Measurements from ENCODE around the gene ABCD3.

Gene ABCD3

DNA sequence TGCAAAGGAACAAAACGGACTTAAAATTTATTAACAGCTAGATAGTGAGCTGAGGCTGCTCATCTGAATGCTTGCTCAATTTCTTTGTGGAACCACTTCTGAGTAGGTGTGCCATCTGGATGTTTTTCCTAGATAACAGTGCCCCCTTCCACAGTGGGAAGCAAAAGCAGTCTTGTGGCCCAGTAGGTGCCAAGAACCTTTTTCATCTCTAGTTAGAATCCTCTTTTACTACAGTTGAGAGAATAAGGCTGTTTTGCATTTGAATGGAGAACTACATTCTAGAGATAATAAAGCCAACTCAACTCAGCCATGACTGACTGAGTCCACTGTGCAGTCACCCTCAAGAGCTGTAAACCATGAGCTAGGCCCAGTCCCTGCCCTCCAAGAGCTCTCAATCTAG lies 110.1 kb downstream of the ABCD3 start:
- DNase-seq = no peak

DNA sequence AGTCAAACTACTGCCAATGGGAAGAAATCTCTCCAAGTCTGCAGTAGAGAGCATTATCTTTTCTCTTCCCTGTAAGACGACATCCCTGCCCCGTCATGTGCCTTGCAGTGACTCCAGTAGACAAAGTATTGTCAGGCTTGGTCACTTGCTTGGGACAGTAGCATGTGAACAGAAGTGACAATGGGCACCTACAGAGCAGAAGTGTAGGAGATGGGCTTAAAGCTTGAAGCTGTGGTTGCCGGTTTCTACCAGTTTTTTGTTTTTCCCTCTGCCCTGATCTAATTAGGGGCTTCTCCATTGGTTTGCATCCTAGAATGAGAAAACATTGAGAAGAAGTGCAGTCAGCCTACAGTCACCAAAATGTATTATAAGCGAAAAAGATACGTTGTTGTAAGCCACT lies 110.6 kb downstream of the ABCD3 start:
- DNase-seq = no peak

GRCh38 chr1:94529416-94529815 lies 111.2 kb downstream of the ABCD3 start:
- DNase-seq = no peak

GRCh38 chr1:94530373-94530878 lies 112.2 kb downstream of the ABCD3 start:
- no peak for DNase-seq

- no peak for DNase-seq
These were observed 113.5 kb downstream of the ABCD3 start for GRCh38 chr1:94531664-94532063.

- no peak for DNase-seq
These were observed 113.9 kb downstream of the ABCD3 start for GRCh38 chr1:94532077-94532476.

DNA sequence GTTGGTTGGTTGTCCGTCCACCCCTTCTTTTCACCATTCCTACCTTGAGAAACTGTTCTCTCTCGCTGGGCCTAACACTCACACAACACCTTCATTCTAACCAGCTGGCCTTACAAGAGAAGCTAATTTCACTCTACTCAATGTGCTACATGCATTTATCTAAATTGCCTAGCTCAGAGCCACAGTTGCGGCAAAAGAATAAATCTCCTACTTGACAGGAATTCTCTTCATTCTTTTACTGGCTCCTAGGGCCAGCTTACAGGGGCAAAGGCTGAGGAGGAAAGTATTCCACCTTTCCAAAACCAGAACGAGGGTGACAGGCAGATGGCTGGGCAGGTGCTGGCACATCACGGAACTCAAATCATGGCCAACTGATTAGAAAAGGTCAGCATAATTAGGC lies 116.9 kb downstream of the ABCD3 start:
- no peak for DNase-seq

DNA sequence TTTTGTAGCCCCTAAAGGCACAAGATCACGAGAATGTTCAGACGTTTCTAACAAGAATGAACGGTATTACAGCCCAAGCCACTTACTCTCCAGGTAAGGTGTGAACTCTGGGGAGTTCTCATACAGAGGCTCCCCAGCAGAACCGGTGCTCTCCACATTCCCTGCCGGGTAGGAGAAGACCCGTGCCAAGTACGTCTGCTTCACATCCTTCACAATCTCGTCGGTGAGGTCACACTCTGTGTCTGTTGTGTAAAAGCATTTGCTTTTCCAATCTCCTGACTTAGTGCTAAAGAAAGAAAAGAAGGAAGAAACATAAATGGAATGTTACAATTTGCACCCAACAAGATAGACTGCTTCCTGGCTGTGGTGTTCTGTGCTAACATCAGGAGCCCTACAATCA lies 117.7 kb downstream of the ABCD3 start:
- no peak for DNase-seq

DNA sequence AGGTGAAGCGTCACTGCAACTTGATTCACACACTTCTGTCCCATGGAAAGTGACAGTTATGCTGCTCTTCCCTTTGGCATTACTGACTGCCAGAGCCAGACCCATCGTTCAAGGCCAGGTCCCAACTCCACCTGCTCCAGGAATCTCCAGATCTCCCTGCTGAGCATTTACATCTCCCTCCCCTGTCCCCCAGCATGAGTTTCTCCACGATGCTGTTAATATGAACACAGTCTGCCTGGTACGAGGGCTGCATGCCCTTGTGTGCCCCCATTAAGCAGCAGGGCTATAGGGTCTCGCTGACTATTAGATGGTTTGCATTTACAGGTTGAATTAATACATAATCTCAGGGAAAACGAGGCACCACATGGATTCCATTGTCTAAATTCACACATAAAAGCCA lies 119.1 kb downstream of the ABCD3 start:
- no peak for DNase-seq

DNA sequence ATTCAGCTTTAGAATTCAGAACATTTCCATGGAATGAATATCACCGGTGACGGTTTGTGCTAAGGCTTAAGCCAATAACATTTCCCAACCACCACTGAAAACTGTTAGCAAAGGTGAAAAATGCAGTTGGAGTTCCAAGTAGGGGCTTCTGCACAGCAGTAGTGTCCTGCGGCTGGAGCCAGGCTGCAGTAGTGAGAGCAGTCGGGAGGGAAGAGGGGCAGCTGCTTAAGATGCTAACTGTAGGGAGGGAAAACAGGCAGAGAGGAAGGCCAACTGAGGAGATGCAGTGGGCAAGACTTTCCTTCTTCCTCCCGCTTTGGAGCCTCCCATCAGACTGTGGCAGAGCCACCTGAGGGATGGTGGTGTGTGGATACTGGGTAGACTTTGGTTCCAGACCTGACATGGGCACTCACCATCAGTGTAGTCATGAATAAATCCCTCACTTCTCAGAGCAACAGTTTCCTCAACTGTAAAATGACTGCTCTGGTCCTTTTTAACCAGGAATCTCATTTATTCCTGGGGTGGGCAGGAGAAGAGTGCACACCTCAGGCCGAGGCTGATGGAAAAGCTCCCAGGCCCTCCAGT lies 120.1 kb downstream of the ABCD3 start:
- DNase-seq = no peak

- DNase-seq = no peak
These were observed 121.3 kb downstream of the ABCD3 start for GRCh38 chr1:94539496-94539895.

GRCh38 chr1:94540440-94541245 lies 122.5 kb downstream of the ABCD3 start:
- DNase-seq = no peak

- peak; percentile 65 for DNase-seq
These were observed 123.3 kb downstream of the ABCD3 start, which contains the start of gene F3 for GRCh38 chr1:94541246-94542087. Gene F3 (minus strand): TSS chr1:94541759. CDS start chr1:94541636, 123 bp downstream.

DNA sequence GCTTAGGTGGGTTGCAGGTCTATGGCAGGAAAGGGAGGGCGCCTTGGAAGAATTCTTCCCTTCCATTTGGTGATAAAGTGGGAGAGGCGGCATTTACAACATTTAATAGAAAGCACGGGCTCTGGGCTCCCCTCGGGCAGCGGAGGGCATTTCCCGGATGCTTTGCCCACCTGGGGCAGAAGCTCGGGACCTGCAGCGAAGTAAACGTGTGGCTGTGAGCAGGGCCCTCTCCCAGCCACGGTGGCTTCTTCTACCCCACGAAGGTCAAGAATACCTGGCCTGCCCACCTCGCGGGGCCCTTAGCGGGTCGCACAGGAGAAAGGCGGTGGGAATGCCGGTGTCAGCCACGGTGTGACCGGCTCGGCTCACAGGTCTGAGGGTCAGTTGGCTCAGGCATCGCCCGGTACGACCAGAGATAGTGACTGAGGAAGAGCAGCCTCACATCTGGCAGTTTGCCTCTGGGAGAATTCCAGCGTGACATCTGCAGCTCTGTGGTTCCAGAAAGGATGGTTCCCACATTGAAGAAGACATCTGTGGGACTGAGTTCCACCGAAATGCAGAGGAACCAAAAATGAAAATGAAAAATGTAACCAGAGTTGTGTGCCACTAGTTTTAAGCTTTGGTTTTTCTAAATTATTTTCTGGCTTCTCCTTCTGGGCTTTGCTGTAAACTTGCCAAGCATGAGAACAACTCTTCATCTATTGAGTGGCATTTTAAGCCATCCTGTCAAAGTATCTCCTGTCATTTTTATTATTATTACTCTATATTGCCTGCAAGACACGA lies 124.1 kb downstream of the ABCD3 start:
- no peak for DNase-seq

GRCh38 chr1:94543001-94543400 lies 124.8 kb downstream of the ABCD3 start:
- no peak for DNase-seq

DNA sequence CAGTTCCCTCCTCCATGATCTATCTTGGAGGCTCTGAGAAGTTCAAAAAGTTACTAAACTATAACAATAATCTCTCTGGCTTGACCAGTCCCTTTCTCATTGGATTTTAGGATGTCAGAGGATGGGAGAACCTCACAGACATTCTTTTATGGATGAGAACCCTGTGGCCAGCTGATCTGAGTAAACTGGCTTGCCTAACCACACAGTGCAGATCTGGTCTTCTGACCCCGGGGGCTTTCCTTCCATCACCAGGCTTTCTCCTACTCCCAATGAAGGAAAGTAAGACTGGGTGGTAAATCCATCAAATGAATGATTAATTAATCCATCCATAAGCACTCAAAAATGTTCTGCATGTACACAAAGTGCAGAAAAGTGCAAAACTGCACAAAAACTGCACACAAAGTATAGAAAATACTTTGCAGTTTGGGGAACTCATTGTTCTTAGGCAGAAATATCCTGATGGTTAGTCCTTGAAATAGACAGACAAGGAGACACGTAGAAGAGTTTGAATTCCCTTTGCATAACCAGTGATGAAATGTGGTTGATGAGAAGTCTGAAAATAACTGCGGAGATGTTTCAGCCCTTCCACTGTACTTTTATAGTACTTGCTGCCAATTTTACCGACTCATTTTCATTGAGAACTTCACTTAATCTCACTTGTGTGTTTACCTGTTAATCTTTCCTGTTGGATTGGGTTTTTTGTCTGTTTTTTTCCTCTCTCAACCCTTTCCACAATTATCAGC lies 125.9 kb downstream of the ABCD3 start:
- no peak for DNase-seq

GRCh38 chr1:94544706-94545490 lies 126.7 kb downstream of the ABCD3 start:
- DNase-seq = peak; percentile 38

GRCh38 chr1:94549706-94550105 lies 131.5 kb downstream of the ABCD3 start:
- no peak for DNase-seq

DNA sequence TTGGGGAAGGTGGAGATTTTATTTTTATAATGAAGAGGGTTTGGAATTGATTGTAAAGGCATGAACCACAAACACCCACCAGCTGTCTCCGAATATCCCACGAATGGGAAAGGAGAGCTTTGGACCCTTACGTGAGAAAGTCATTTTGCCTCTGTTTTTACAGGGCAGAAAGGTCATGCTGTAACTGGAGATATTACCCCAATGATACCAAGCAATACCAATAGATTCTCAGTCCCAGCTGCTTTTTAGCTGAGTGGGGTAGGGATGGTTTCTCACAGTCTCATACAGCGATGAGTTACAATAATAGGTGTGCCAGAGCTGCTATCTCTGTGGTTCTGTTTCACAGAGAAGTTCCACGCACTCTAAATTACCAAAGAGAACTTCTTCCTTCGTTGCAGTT lies 132.2 kb downstream of the ABCD3 start:
- no peak for DNase-seq

GRCh38 chr1:94550800-94551241 lies 132.6 kb downstream of the ABCD3 start:
- no peak for DNase-seq

DNA sequence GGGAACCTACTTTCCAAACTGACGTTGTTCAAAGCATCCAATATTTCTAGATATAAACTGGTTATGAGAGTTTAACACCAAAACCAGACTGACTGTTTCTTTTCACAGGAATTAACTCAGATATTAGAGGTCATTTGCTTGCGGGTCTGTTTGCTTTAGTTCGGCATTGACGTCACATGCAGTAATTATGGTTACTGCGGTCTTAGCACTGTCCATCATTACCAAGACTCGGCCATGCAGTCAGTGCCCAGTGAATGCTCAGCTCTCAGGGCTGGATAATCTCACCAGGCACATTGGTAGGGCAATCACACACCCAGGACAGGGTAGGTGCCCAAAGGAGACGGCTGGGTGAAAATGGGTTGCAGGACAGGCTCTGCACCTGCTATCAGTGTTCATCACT lies 133.3 kb downstream of the ABCD3 start:
- DNase-seq = no peak
